ENCODE measurements around the gene CUX1.

- no peak for TF ChIP-seq POLR2AphosphoS5 (IDR thresholded peaks at IDR 0.05)
- TF ChIP-seq EP300 (IDR thresholded peaks at IDR 0.05; ENCODE audit: low read depth): no peak
These were observed 242.1 kb downstream of the CUX1 start for GRCh38 chr7:102059524-102059923.
